H1 (cell line): ENCODE data around the gene DNASE1L1. TPM values are rescaled to one million over a fixed set of nuclear protein-coding genes. Genes with fewer than 3 reads are reported as not detected.
A peak's percentile ranks its signal among the peaks of the same experiment; 100 is the strongest.

Source experiments
- SP1 ChIP-seq: IDR thresholded peaks from 2 replicates; pipeline ENCODE4 v1.6.1; 2011; ENCODE audit warnings: low read depth, low read length
- SP4 ChIP-seq: IDR thresholded peaks from 2 replicates; pipeline ENCODE4 v1.6.1; 2012; ENCODE audit warnings: low read length, inconsistent platforms
- polyA plus RNA-seq, 7 experiments: library from polyadenylated mRNA; depleted of rRNA in 3 of 7; stranded (reverse) in 5 of 7; unstranded in 2 of 7; fragments of >200 nt in 5 of 7; fragments of 200-250 nt in 2 of 7; gene quantifications; 1 replicate in 5 of 7; 2 replicates in 1 of 7; 4 replicates in 1 of 7; pipeline versions ENCODE4 v1.2.1 to v1.2.3, GENCODE V29; 2011 to 2013; ENCODE audit warnings: missing spikeins in 2 of 7, mixed read lengths in 2 of 7
- total RNA-seq: library from RNA; stranded (reverse); fragmentation: NEBNext Ultra II Directional; extraction: Animal tissue kit (Norgen Biotek cat#: 25700); gene quantifications from 2 replicates; pipeline ENCODE4 v1.2.1, GENCODE V29; 2021

The DNASE1L1 gene
- total and polyA plus RNA-seq, 2 of the 8 experiments (the other 6 are each of a cell fraction or from before 2014, with no cell fraction given): 8.7 to 30.0 TPM

GRCh38 chrX:154381271-154381670 lies 27.8 kb downstream of the DNASE1L1 start (continued):
- TF ChIP-seq SP4 (0 out of 2 replicates have a peak, but pooled peaks have one; percentile 34), SP1 (peak; percentile 81; the same call in 1 of the 2 replicates)
- TF ChIP-seq, all 59 proteins: peak for 11
